AG08395 (cell line): ENCODE data around the gene GLIPR1L1.

Experiments used
- DNase-seq: peaks from one replicate; pipeline ENCODE4 v3.0.0; 2012; ENCODE audit warnings: mixed read lengths, low spot score

GLIPR1L1 gene

DNA sequence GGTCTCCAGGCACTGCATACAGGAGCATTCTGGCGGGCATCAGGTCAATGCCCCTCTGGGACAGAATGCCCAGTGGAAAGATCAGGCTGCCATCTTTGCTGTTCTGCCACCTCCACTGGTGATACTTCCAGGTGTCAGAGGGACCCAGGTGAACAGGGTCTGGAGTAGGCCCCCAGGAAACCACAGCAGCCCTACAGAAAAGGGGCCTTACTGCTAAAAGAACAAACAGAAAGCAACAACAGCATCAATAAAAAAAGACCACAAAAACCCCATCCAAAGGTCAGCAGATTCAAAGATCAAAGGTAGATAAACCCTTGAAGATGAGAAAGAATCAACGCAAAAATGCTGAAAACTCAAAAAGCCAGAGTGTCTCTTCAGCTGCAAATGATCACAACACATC is 15.9 kb downstream of the GLIPR1L1 start:
- no peak for DNase-seq

DNA sequence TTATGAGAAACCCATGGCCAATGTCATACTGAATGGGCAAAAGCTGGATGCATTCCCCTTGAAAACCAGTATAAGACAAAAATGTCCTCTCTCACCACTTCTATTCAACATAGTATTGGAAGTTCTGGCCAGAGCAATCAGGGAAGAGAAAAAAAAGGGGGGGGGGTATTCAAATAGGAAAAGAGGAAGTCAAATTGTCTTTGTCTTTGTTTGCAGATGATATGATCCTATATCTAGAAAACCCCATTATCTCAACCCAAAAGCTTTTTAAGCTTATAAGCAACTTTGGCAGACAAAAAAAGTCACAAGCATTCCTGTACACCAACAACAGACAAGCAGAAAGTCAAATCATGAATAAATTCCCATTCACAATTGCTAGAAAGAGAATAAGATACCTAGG is 19.5 kb downstream of the GLIPR1L1 start:
- no peak for DNase-seq

DNA sequence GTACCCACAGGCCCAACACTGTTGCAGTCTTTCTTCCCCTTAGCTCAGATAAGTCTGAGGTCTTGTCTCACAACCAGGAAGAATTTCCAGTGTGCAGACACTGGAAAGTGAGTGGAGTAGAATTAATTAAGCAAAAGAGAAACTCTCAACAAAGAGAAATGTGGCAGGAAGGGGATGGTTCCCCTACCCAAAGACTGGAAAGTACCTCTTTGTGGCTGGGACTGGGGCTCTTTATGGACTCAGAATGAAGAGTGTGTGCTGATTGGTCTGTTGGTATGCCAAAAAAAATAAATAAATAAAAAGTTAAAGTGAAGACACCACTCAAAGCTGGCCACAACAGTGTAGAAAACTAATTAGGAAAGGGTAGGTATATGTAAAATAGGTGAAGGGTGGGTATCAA is 26.4 kb downstream of the GLIPR1L1 start:
- no peak for DNase-seq

DNA sequence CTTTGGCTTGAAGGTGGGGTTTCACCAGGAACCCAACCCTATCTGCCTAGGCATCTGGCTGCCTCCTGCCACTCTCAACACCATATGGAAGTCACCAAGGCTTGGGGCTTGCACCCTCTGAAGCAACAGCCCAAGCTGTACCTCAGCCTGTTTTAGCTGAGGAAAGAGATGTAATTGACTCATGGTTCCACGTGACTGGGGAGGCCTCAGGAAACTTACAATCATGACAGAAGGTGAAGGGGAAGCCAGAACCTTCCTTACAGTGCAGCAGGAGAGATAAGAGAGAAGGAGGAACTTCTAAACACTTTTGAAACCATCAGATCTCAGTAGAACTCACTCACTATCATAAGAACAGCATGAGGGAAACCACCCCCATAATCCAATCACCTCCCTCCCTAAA is 26.9 kb downstream of the GLIPR1L1 start:
- no peak for DNase-seq

DNA sequence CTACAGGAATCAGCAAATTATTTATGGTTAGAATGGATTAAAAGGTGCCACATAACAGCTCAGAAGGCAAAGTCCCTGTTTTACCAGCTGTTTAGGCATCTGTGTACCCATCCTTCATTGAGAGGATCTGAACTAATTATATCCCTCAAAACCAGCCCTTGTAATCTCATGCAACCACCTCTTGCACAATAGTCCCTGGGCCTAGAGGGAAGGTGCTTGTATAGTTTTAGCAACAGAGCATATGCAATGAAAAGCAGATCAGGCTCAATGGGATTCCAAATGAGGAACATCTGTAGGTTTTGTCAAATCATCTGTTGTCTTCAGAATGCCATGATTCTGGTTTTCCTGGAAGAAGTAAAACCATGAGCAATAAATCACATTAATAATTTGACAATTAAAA is 30.4 kb downstream of the GLIPR1L1 start:
- DNase-seq, result peak; percentile 25

DNA sequence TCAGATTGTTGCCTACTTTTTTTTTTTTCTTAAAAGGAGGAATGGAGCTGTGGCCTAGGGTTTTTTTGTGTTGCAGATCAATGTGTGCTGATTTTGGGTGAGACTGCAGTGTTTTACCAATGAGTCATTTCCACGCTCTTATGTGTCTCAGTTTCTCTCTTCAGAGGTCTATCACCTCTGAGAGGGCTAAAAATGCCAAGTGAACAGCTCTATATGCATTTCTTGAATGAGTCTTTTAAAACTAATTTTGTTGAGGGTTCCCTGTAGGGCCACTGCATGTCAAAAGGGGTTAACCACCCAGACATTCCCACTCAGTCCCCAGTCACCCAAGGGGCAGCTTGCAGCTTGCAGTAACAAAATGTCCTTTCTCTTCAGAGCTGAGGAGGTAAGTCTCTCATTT is 32.2 kb downstream of the GLIPR1L1 start:
- DNase-seq, result peak; percentile 2

DNA sequence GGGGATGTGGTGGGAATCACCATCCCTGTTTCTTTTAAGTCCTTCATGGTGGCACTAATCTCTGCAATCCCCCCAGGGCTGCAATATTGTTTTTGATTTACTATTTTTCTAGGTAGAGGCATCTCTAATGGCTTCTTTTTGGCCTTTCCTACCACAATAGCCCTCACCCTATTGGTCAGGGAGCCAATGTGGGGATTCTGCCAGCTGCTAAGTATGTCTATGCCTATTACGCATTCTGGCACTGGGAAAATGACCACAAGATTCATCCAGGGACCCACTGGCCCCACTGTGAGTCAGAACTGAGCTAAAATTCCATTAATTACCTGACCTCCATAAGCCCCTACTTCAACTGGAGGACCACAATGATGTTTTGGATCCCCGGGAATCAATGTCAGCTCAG is 40.5 kb downstream of the GLIPR1L1 start:
- no peak for DNase-seq

DNA sequence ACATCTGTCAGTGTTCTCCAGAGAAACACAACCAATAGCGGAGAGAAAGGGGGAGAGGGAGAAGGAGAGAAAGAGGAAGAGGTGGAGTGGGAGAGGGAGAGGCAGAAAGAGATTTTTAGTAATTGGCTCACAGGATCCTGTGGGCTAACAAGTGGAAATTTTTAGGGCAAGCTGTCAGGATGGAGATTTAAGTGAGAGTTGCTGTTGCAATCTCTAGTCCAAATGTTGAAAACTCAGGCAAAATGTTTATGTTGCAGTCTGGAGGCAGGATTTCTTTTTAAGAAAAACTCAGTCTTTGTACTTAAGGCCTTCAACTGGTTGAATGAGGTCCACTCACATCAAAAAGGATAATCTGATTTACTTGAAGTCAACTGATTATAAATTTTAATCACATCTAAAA is 43.9 kb downstream of the GLIPR1L1 start:
- DNase-seq, result no peak

DNA sequence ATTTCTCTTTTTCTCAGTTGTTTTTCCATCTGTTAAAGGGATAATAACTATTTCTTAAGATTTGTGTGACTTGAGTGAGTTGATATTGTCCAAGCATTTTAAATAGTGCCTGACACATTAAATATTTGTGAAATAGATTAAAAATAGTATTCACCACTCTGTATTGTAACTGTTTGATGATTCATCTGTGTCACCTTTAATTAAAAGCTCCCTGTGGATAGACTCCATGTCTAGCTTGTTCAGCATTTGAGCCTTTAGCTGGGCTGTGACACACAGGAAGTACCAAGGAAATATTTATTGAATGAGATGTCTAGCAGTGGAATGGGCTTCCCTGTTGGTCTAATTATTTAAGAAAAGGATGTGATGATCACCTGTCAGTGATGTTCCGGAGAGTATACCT is 54.6 kb downstream of the GLIPR1L1 start:
- DNase-seq, result peak; percentile 31

DNA sequence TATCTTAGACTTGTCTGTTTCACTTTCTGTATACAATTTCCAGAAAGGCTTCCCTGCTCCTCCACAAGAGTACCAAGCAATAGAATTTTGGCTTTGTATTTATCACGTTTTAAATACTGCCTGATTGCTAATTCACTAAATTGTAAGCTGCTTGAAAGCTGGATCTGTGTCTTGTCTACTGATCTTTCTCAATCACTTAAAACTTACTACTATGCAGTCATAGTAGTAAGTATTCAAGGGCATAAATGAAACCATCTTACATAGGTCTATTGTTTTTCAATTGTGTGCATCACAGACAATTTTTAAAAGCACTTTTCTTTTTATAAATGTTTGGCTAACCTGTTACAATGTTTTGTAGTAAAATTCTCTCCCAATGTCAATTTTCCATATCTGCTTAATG is 55.2 kb downstream of the GLIPR1L1 start:
- DNase-seq, result peak; percentile 1

DNA sequence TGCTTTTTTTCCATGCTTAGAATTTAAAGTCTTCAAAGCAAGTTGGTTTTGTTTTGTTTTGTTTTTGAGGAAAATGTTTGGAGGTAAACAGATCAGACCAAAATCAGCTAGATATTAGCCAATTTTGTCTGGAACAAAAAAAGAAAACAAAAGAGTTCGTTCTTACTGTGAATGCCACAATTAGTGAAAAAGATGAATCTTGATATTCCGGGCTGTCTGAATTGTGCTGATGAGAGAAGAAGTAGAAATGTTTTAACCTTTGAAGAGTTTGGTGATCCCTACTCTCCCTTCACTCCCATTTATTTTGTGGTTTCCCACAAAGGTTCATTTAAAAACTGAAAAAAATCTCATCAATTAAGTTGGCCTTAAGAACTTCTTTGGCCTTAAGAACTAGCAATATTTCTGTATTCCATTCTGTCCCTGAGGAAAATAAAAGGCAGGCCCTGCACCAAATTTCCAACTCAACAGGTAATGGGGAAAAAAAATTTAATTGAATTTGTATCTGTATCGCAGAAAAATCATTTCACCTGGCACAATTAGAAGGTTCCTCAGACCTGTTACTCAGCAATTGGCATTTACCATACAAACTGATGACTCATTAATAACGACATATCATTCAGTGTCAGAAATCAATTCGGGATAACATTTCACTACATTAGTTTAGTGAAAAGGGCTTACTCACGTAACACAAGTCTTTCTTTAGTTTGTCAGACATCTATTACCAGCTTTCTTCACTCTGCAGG is 55.9 kb downstream of the GLIPR1L1 start:
- DNase-seq, result peak; percentile 2

DNA sequence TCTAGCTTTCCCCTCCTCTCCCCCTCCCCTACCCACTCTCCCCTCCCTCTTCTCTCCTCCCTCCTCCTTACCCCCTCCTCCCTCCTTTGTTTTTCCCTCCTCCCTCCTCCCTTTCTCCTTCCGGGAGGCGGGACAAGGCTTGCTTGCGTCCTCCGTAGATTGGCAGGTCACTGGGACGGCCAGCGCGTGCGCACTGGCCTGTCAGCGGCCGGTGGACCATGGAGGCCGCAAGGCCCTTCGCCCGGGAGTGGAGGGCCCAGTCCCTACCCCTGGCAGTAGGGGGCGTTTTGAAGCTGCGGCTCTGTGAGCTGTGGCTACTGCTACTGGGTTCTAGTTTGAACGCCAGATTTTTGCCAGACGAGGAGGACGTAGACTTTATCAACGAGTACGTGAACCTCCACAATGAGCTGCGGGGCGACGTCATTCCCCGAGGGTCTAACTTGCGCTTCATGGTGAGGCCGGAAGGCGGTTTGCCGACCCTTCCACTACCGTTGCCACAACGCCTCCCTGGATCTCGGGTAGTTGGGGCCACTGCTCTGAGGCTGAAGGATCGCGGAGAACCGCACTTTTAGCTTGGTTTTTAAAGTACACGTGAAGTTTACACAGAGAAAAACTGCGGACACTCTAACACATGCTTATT is 56.5 kb downstream of the GLIPR1L1 start, which contains the start of gene GLIPR1L2:
TSS of gene GLIPR1L2 (plus strand) at position 191 of the 640 bp plus-strand sequence. CDS start at position 219, 28 bp downstream.
- peak; percentile 97 for DNase-seq

DNA sequence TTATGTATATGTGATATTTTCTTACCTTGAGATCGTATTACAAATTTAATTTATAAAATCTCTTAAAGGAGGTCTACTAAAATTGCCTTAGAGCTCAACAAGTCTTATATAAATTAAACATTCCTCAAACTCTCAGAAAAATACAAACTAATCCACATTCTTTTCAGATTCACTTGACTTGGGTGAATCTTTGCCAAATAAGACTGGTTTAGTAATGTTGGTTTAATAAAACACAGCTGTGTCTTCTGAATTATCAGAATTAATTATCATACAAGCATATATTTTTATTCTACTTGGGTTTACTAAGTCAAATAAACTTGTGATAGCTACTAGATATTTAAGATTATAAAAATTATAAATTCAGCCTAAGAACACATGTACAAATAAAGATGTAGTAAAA is 69.8 kb downstream of the GLIPR1L1 start:
- no peak for DNase-seq

DNA sequence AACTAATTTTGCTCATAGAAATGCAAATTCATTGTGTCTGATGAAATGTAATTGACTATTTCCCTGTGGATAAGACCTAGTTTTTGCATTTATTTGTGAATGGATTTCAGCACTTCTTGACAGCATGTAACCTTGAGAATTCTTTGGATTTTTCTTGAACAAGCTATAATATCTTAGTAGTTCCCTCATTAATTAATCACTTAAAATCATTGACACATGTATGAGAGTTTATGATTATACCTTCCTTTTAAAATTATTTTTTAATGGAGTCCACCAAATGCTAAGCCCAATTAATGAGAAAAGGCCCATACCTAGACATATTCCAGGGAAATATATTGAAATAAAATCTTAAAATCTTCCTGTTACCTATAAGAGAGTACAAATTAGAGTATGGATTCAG is 73.2 kb downstream of the GLIPR1L1 start:
- DNase-seq, result no peak

DNA sequence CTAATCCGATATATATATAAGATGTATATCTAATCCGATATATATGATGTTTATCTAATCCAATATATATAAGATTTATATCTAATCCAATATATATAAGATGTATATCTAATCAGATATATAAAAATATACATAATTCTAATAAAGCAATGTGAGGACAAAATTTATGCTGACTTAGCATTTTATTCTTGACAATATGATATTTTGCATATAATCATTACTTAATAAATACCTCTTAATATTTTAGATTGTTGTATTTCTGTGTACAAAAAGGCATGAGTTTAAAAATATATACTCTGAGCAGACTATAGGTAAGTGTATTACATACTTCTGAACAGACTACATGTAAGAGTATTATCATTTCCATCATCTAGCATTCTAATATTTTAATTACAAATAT is 75.4 kb downstream of the GLIPR1L1 start:
- no peak for DNase-seq

DNA sequence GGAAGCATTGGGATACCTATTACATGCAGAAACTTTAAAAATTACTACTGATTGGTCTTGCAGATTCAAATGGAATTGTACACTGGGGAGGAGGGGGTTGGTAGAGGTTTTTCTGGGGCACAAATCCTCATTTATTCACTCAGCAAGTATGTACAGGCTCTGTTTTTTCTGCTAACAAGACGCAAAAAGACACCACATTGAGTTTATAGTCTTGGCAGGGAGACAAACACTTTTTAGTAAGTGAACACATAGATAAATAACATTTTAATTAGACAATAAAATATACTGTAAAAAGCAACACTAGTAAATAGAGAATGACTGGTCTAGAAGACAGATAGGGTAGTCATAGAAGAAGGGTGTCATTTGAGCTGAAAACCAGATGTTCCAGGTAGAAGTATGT is 80.2 kb downstream of the GLIPR1L1 start:
- DNase-seq, result no peak

DNA sequence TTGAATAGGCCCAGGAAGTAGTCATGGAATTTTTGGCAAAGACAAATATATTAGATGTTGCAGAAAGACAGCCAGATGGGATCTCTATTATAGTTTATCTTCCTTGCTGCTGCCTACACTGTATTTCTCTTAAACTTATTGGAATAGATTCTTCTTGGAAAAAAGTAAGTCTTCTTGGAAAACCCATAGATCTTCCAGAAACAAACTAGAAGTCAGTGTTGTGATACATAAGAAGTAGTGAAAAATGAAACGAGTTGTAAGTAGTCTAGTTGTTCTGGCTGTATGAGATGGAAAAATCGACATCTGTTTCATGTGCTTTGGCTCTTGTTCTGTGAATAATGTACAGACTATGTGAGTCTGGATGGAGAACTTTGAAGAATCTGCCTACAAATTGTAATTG is 85.4 kb downstream of the GLIPR1L1 start:
- no peak for DNase-seq
